NCI-H146 treated with DMSO at 0.1 percent for 48 hours (cell line): Measurements from ENCODE around the gene TNIK.

ENCODE experiments used
- DNase-seq: peaks from one replicate; lab custom pipeline; 2025; ENCODE audit not compliant: unreplicated experiment; lab: John Stamatoyannopoulos, UW

The TNIK gene

DNA sequence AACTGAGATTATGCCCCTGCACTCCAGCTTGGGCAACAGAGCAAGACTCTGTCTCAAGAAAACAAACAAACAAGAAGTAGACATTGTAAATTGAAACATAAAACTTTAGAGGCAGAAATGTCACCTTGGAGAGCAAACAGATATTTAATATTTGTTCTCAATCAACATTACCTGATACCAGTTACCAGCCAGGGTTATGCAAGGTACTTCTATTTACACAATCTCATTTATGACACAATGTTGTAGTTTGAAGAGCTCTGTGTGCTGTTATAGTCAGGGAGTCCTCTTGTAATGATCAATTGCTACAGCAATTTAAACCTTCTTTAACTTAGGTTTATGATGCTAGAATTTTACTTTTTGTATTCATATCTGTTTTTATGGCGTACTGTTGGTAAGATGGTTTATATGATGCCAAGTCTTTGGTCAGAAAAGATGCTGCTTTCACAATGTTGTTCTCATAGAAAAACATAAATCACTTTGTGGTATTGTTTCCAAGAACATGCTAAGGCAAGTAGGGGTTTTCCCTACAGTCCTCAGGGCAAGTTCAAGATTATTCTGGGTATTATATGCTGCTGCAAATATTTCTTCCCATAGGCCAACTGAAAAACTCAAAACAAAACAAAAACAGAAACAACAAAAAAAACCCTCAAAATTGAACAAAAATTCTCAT, 173.5 kb downstream of the TNIK start:
- no peak for DNase-seq

DNA sequence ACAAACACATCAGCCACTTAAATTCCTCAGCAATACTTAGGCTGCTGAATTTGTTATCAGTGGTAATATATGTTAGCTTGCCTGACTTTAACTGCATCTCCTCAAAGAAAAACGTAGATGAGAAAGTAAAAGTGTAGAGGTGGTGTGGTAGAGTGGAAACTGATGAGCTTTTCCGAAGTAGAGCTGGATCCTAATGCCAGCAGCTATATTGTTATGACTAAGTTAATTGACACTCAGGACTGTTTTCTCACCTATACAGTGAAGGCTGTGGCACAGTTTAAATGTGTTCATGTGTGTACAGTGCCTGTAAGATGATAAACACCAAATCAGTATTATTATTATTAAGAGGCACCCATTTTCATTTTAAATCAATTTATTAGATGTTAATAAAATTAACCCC, 174.9 kb downstream of the TNIK start:
- DNase-seq, result no peak

DNA sequence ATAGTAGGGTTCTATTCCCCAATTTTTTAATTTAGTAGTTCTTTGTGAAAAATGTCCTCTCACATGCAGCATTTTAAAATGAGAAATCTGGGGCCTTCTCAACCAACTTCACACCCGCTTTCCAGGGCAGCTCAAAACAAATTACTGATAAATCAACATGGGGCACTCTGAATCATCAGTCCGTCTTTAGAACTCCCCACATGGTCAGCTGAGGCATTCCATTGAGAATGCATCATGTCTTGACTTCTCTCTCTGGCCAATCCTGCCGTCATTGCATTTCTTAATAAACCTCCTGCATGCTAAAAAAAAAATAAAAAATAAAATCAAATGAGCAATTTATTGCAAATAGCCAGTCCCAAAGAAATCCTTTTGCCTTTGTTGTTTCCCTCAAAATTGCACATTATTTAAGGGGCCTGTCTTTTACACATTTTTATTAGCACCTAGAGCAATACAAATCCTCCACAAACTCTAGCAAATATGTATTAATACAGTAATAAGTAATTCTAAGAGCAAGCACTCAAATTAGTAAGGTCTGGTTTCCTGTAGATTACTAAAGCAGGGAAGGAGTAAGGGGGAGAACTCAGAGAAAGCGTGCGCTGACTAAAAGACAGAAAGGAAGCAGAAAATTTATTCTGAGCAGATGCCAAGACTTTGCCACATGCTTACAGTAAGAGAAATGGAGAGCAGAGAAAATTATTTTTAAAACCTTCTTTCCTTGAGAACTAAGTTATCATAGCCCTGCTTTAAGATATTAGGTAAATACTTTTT, 175.7 kb downstream of the TNIK start:
- DNase-seq, result no peak

DNA sequence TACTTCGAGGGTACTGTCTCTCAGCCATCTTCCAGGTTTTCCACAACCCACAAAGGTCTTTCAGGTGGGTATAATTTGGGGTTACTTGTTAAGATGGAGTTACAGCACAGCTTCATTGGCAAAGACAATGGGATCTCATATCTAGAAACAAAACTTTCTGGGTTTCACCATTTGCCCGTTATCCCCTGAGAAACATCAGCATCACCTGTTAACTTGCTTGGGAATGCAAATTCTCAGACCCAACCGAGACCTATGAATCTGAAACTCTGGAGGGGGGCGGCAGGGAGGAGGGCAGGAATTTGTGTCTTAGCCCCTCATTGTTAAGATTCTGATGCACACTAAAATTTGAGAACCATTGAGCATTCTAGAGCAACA, 176.4 kb downstream of the TNIK start:
- DNase-seq, result no peak

GRCh38 chr3:171283183-171283847, 176.9 kb downstream of the TNIK start:
- no peak for DNase-seq

GRCh38 chr3:171282041-171282440, 178.2 kb downstream of the TNIK start:
- no peak for DNase-seq

- DNase-seq, result no peak
These were observed 178.8 kb downstream of the TNIK start for GRCh38 chr3:171281256-171281992.

DNA sequence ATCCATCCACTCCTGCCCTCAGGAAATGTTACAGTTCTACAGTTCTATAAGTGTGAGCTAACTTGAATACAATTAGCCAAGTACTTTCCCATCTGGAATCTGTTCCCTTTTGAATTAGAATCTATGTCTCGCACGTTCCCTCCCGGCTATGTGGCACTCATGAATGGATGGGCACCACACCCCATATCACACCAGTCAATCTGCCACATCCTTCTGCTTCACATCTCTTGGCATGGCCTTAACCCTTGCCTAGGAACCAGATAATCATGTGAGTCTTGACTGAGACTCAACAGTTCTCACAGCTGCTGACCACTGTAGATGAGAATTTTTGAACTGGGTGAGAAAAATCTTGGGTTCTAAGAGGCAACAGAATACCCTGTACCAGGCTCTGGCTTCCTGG, 180.2 kb downstream of the TNIK start:
- DNase-seq, result no peak

- no peak for DNase-seq
These were observed 182.0 kb downstream of the TNIK start for GRCh38 chr3:171278299-171278590.

- no peak for DNase-seq
These were observed 182.5 kb downstream of the TNIK start for GRCh38 chr3:171277456-171278298.

GRCh38 chr3:171276923-171277322, 183.3 kb downstream of the TNIK start:
- DNase-seq, result no peak

GRCh38 chr3:171274222-171274621, 186.0 kb downstream of the TNIK start:
- no peak for DNase-seq

DNA sequence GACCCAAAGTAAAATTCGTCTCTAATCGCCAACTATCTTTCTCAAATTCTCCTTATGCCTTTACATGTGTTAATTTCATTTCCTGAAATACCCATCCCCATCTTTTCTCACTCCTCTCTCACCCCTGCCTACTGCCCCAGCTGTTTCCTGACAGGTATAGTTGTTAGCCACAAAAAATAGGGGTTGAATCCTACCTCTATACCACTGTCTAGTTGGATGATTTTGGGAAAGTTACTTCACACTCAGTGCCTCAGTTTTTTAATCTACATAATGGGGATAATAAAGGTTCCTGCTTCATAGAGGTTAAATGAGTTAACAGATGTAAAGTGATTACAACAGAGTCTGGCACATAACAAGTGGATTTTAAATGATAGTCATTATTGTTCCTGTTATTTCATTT, 189.7 kb downstream of the TNIK start:
- no peak for DNase-seq

- no peak for DNase-seq
These were observed 190.7 kb downstream of the TNIK start for GRCh38 chr3:171269542-171269941.

GRCh38 chr3:171268677-171269076, 191.5 kb downstream of the TNIK start:
- DNase-seq, result no peak

GRCh38 chr3:171267104-171267503, 193.1 kb downstream of the TNIK start:
- DNase-seq, result no peak

GRCh38 chr3:171266740-171267073, 193.5 kb downstream of the TNIK start:
- no peak for DNase-seq

DNA sequence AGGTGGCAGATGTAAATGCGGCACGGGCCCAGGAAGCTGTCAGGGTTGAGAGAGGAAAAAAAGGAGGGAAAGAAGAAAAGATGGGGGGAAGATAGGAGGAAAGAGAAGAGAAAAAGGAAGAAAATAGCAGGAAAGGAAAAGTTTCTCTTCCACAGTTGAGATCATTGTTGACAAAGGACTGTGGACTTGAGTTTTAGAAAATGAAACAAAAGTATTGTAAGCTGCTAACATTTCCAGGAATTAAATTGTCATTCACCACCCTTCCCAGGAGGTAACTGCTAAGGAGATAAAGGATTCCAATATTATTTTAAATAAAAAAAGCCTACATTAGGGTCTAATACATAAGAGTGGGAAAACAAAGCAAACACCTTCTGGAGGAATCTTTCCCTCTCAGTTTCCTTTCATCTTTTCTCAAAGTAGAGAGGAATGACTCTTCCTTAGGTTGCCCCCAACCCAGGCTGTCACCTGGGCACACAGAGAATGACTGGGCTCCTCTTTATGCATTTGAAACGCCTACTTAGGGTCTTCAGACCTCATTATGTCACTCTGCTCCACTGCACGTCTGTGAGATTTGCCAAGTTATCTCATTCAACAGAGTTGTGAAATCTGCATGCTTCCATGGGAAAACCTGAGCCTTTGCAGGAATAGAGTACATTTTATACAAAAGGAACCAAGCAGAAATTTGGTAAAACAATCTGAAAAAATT, 194.0 kb downstream of the TNIK start:
- no peak for DNase-seq

DNA sequence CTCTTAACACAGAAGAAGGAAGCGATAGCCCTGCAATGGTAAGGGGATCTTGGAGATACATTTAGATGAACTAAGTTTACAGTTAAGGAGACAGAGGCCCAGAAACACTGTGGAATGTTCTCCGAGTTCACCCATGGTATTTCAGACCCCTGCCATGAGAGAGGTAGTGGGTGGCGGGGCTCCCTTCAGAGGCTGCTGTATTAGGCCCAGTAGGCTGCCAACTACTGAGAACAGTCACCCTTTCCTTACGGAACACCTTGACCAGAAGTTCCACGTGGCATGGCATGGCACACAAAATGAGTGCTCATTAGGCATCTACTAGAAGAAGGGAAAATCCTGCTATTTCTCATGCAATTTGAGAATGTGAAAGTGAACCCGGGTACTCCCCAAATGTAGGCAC, 195.4 kb downstream of the TNIK start:
- DNase-seq, result no peak

- no peak for DNase-seq
These were observed 197.8 kb downstream of the TNIK start for GRCh38 chr3:171262431-171262830.
